ENCODE results near the gene MAP4K4. TPM values are rescaled to one million over a fixed set of nuclear protein-coding genes. Genes with fewer than 3 reads are reported as not detected.
A peak's percentile ranks its signal among the peaks of the same experiment; 100 is the strongest.
"Not testable (repeated sequence)": the region's sequence is repeated elsewhere in the genome, so short reads cannot be mapped to it uniquely, and the experiment has no call there.

The MAP4K4 gene
- total RNA-seq, 2 donors from 2014 or later, result 69.1 to 71.5 TPM

DNA sequence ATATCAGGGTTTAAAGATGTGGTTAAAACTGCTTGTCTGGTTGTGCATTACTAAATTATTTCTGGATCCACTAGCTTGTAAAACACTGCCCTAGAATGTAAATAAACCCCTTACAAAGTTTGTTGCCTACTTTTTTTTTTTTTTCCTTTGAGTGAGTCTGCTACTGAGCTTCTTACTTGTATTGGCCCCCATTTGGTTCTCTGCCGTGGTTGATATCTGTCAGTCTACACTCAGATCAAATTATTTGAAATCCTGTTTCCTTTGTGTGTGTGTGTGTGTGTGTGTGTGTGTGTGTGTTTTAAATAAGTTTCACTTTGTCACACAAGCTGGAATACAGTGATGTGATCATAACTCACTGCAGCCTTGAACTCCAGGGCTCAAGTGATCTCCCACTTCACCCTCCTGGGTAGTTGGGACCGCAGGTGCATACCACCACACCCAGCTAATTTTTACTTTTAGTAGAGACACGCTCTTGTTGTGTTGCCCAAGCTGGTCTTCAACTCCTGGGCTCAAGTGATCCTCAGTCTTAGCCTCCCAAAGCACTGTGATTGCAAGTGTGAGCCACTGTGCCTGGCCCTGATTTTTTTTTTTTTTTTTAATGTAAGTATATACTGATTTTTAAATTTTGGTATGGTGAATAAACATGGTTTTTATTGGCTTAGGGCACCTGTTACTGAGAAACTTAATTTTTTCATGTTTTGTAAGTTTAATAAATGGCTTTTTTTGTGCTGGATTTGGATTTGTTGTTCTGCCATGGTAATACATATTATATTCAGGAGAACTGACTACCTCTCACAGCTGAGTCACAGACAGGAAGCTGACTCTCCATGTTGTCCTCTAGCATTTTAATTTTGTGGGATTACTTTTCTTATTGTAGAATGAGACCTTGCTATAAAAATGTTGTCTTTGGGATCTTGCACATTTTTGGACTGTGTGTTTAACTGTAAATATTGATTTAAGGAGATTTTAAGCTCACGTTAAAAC, 48.5 kb downstream of the MAP4K4 start:
- DNase-seq (ENCODE audit: low spot score) (no peak), ATAC-seq (no peak)
- H3K4me3 Mint-ChIP-seq, result peak overlapping the region; percentile 7
- peak overlapping the region in 1 of 2 donors; percentile 53 for H3K27ac Mint-ChIP-seq
- H3K9me3 Mint-ChIP-seq, result no peaks in the 10 kb centered on the region
- H3K4me1 Mint-ChIP-seq (ENCODE audit: low read depth in 2 of 2), result peaks cover 51% of the 10 kb centered on the region in 2 donors
- H3K36me3 Mint-ChIP-seq, result no peaks in the 10 kb centered on the region
- no peaks in the 10 kb centered on the region for H3K27me3 Mint-ChIP-seq

GRCh38 chr2:101748000-101748399, 50.5 kb downstream of the MAP4K4 start:
- H3K27me3 Mint-ChIP-seq, result no peaks in the 10 kb centered on the region
- no peak overlapping the region for H3K4me3 Mint-ChIP-seq
- no peak overlapping the region for H3K27ac Mint-ChIP-seq
- ATAC-seq (no peak), DNase-seq (ENCODE audit: low spot score) (no peak)
- no peaks in the 10 kb centered on the region for H3K9me3 Mint-ChIP-seq
- peaks cover 47 to 55% of the 10 kb centered on the region in 2 donors for H3K4me1 Mint-ChIP-seq (ENCODE audit: low read depth in 2 of 2)
- H3K36me3 Mint-ChIP-seq, result no peaks in the 10 kb centered on the region

DNA sequence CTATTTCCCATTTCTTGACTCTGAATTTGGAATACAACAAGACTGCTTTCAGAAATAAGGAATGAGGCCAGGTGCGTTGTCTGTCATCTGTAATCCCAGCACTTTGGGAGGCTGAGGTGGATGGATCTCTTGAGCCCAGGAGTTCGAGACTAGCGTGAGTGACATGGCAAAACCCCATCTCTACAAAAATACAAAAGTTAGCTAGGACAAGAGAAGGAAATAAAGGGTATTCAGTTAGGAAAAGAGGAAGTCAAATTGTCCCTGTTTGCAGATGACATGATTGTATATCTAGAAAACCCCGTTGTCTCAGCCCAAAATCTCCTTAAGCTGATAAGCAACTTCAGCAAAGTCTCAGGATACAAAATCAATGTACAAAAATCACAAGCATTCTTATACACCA, 51.0 kb downstream of the MAP4K4 start:
- not testable (repeated sequence) for H3K27ac Mint-ChIP-seq; H3K9me3 Mint-ChIP-seq; H3K4me3 Mint-ChIP-seq; ATAC-seq; DNase-seq (ENCODE audit: low spot score); H3K36me3 Mint-ChIP-seq; H3K27me3 Mint-ChIP-seq
- peaks cover 47 to 54% of the 10 kb centered on the region in 2 donors for H3K4me1 Mint-ChIP-seq (ENCODE audit: low read depth in 2 of 2)

GRCh38 chr2:101750688-101751087, 53.2 kb downstream of the MAP4K4 start:
- Mint-ChIP-seq H3K4me1 (ENCODE audit: low read depth in 2 of 2) (peaks cover 44 to 56% of the 10 kb centered on the region in 2 donors), H3K36me3 (no peaks in the 10 kb centered on the region), H3K4me3 (no peak overlapping the region), H3K27ac (no peak overlapping the region), H3K9me3 (no peaks in the 10 kb centered on the region), H3K27me3 (no peaks in the 10 kb centered on the region)
- DNase-seq (ENCODE audit: low spot score) (no peak), ATAC-seq (no peak)

DNA sequence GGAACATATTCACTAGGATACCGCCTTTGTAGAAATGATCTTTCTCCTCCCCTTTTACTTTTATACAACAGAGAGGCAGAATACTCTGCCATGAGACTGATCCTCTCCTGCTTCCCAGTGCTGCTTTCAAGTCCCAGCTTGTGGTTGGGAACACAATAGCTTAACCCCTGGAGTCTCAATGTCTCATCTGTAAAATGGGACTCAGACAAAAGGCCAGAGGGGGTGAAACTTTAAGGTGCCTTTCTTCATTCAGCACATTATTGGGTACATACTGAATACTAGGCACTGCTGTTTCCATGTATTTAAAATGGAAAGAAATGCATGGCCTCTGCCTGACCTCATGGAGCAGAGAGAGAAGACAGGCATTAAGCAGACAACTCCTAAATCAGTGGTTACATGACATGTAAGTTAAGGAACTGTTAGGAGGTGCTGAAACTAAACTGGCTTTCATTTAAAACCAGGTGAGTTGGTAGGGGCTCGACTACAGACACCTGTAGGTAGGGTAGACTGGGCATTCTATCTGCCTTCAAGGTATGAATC, 53.8 kb downstream of the MAP4K4 start:
- Mint-ChIP-seq H3K9me3 (no peaks in the 10 kb centered on the region), H3K27me3 (no peaks in the 10 kb centered on the region), H3K27ac (no peak overlapping the region), H3K4me1 (ENCODE audit: low read depth in 2 of 2) (peaks cover 38 to 50% of the 10 kb centered on the region in 2 donors), H3K4me3 (no peak overlapping the region), H3K36me3 (no peaks in the 10 kb centered on the region)
- DNase-seq (ENCODE audit: low spot score) (no peak), ATAC-seq (no peak)

GRCh38 chr2:101751875-101752619, 54.5 kb downstream of the MAP4K4 start:
- H3K4me1 Mint-ChIP-seq (ENCODE audit: low read depth in 2 of 2), result peaks cover 35 to 49% of the 10 kb centered on the region in 2 donors
- ATAC-seq (no peak), DNase-seq (ENCODE audit: low spot score) (no peak)
- H3K4me3 Mint-ChIP-seq, result no peak overlapping the region
- no peaks in the 10 kb centered on the region for H3K27me3 Mint-ChIP-seq
- H3K27ac Mint-ChIP-seq, result no peak overlapping the region
- H3K9me3 Mint-ChIP-seq, result no peaks in the 10 kb centered on the region
- H3K36me3 Mint-ChIP-seq, result no peaks in the 10 kb centered on the region

GRCh38 chr2:101752716-101753616, 55.5 kb downstream of the MAP4K4 start:
- no peak for DNase-seq (ENCODE audit: low spot score)
- peak overlapping the region; percentile 27 for H3K4me3 Mint-ChIP-seq
- H3K27me3 Mint-ChIP-seq, result no peaks in the 10 kb centered on the region
- ATAC-seq, result no peak
- H3K9me3 Mint-ChIP-seq, result no peaks in the 10 kb centered on the region
- H3K27ac Mint-ChIP-seq, result no peak overlapping the region
- no peaks in the 10 kb centered on the region for H3K36me3 Mint-ChIP-seq
- peaks cover 32 to 54% of the 10 kb centered on the region in 2 donors for H3K4me1 Mint-ChIP-seq (ENCODE audit: low read depth in 2 of 2)

- ATAC-seq (no peak), DNase-seq (ENCODE audit: low spot score) (no peak)
- H3K9me3 Mint-ChIP-seq, result no peaks in the 10 kb centered on the region
- H3K4me1 Mint-ChIP-seq (ENCODE audit: low read depth in 2 of 2), result peaks cover 40 to 60% of the 10 kb centered on the region in 2 donors
- no peaks in the 10 kb centered on the region for H3K36me3 Mint-ChIP-seq
- H3K27me3 Mint-ChIP-seq, result no peaks in the 10 kb centered on the region
- no peak overlapping the region for H3K27ac Mint-ChIP-seq
- peak overlapping the region; percentile 27 for H3K4me3 Mint-ChIP-seq
Measured at GRCh38 chr2:101753720-101754490, 56.4 kb downstream of the MAP4K4 start.

- H3K9me3 Mint-ChIP-seq, result no peaks in the 10 kb centered on the region
- peaks cover 40 to 60% of the 10 kb centered on the region in 2 donors for H3K4me1 Mint-ChIP-seq (ENCODE audit: low read depth in 2 of 2)
- H3K27ac Mint-ChIP-seq, result no peak overlapping the region
- DNase-seq (ENCODE audit: low spot score) (no peak), ATAC-seq (no peak)
- no peak overlapping the region for H3K4me3 Mint-ChIP-seq
- no peaks in the 10 kb centered on the region for H3K27me3 Mint-ChIP-seq
- no peaks in the 10 kb centered on the region for H3K36me3 Mint-ChIP-seq
Measured at GRCh38 chr2:101754618-101755017, 57.1 kb downstream of the MAP4K4 start.

DNA sequence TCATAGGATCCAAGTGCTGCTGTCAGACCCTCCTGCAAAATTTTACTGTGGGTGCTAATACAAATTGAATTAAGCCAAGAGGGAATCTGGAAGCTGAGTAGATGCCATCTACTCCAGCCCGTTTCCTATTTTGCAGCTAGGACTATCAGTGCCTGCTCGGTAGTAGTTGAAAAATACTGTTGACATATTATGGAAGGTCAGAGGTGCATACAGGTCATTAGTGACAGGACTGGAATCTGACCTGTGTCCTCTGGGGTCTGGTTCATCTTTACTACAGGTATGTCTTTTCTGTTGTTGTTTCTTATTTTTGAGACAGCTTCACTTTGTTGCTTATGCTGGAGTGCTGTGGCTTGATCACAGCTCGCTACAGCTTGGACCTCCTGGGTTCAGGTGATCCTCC, 58.8 kb downstream of the MAP4K4 start:
- ATAC-seq (no peak), DNase-seq (ENCODE audit: low spot score) (no peak)
- no peaks in the 10 kb centered on the region for H3K36me3 Mint-ChIP-seq
- H3K9me3 Mint-ChIP-seq, result no peaks in the 10 kb centered on the region
- peak overlapping the region in 1 of 2 donors; percentile 47 for H3K27ac Mint-ChIP-seq
- no peak overlapping the region for H3K4me3 Mint-ChIP-seq
- no peaks in the 10 kb centered on the region for H3K27me3 Mint-ChIP-seq
- peaks cover 37 to 57% of the 10 kb centered on the region in 2 donors for H3K4me1 Mint-ChIP-seq (ENCODE audit: low read depth in 2 of 2)

- Mint-ChIP-seq H3K9me3 (no peaks in the 10 kb centered on the region), H3K27ac (peak overlapping the region; percentile 32 to 73), H3K4me3 (peak overlapping the region; percentile 77), H3K4me1 (ENCODE audit: low read depth in 2 of 2) (peaks cover 34 to 56% of the 10 kb centered on the region in 2 donors), H3K27me3 (no peaks in the 10 kb centered on the region), H3K36me3 (no peaks in the 10 kb centered on the region)
- ATAC-seq (peak; percentile 76 to 94), DNase-seq (ENCODE audit: low spot score) (no peak)
Measured at GRCh38 chr2:101758001-101758400, 60.5 kb downstream of the MAP4K4 start.

- no peaks in the 10 kb centered on the region for H3K9me3 Mint-ChIP-seq
- DNase-seq (ENCODE audit: low spot score), result no peak
- no peak overlapping the region for H3K4me3 Mint-ChIP-seq
- H3K4me1 Mint-ChIP-seq (ENCODE audit: low read depth in 2 of 2), result peaks cover 34 to 55% of the 10 kb centered on the region in 2 donors
- no peak overlapping the region for H3K27ac Mint-ChIP-seq
- H3K27me3 Mint-ChIP-seq, result no peaks in the 10 kb centered on the region
- no peaks in the 10 kb centered on the region for H3K36me3 Mint-ChIP-seq
- no peak for ATAC-seq
Measured at GRCh38 chr2:101759162-101759561, 61.7 kb downstream of the MAP4K4 start.

All from natural killer cell treated with Interleukin-12 subunit alpha and Interleukin-12 subunit beta and Interleukin-15 and Interleukin-18, amount 100 ng/mL, for 72 hours (primary cell).